Testis (tissue), 3 donors: ENCODE results near the gene LIPK. TPM values are rescaled to one million over a fixed set of nuclear protein-coding genes. Genes with fewer than 3 reads are reported as not detected.

Experiments
- DNase-seq: peaks from one replicate; pipeline ENCODE4 v3.0.0-alpha.2; 2019
- H3K27ac ChIP-seq, 2 donors: fragments of 200-600 bp; sonication (generic); one replicate each; pipeline ENCODE4 v1.5.1; 2019
- H3K27me3 ChIP-seq: fragments of 200-600 bp; sonication (generic); one replicate; pipeline ENCODE4 v1.5.1; 2019
- H3K36me3 ChIP-seq: fragments of 200-600 bp; sonication (generic); one replicate; pipeline ENCODE4 v1.5.1; 2017; ENCODE audit warnings: low read depth; ENCODE audit errors: missing control alignments
- H3K4me1 ChIP-seq: fragments of 200-600 bp; sonication (generic); one replicate; pipeline ENCODE4 v1.5.1; 2019
- H3K4me3 ChIP-seq, 2 donors: fragments of 200-600 bp; sonication (generic); one replicate each; pipeline ENCODE4 v1.5.1; 2017 to 2019
- H3K9me3 ChIP-seq: fragments of 200-600 bp; sonication (generic); one replicate; pipeline ENCODE4 v1.5.1; 2017
- CTCF ChIP-seq, 3 experiments: fragments of 450-650 bp in 2 of 3; fragments of 200-600 bp in 1 of 3; sonication (generic) in 1 of 3; IDR thresholded peaks; one replicate each; pipeline ENCODE4 v1.5.1; 2016 to 2019; ENCODE audit warnings: antibody characterized with exemption in 3 of 3, mild to moderate bottlenecking in 2 of 3, moderate library complexity in 1 of 3
- POLR2A ChIP-seq: fragments of 450-650 bp; IDR thresholded peaks from one replicate; pipeline ENCODE4 v1.6.1; 2017; ENCODE audit warnings: antibody characterized with exemption, mild to moderate bottlenecking, moderate library complexity
- WGBS, 2 donors: methylation state at CpG; one replicate each; pipeline ENCODE4 v1.1.5; 2018; 5-methylcytosine and 5-hydroxymethylcytosine counted together
- intact Hi-C: fragments of 100-400 bp; cut with DNase I; formaldehyde crosslinking; loops from one replicate; pipeline ENCODE4 v1.15.1; 2023; ENCODE audit warnings: low total_unique reads
- polyA plus RNA-seq: library from polyadenylated mRNA; stranded (reverse); fragments of 350-450 nt; fragmentation: Illumina TruSeq; extraction: RNeasy Lipid Tissue Mini Kit (QIAGEN cat#74804); gene quantifications from one replicate; pipeline ENCODE4 v1.2.3, GENCODE V29; 2014; ENCODE audit warnings: low read depth, low replicate concordance; ENCODE audit not compliant: insufficient read depth
- total RNA-seq, 2 donors: library from RNA; depleted of rRNA; stranded (reverse); fragments of >200 nt; gene quantifications; one replicate each; pipeline ENCODE4 v1.2.3, GENCODE V29; 2016

LIPK gene
- total and polyA plus RNA-seq, 3 donors from 2014 or later, result not detected

DNA sequence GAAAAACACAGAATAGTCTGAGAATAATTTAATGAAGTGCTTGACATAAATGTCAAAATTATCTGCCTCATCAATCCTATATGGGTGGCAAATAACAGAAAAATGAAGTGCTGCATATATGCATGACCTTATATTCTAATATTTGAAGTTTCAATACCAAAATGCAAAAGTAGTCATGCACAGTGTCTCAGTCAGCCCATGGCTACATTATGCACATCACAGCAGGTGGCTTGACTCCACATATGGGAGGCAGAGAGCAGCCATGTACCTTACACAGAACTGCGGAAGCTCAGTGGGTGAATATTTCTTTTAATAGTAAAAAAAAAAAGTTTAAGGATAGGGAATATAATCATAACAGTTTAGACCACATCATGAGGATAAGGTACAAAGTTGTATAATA lies 36.4 kb downstream of the LIPK start:
- H3K27ac ChIP-seq, result no peak overlapping the region
- no peaks in the 10 kb centered on the region for H3K27me3 ChIP-seq
- no peak overlapping the region for H3K4me3 ChIP-seq
- no peaks in the 10 kb centered on the region for H3K9me3 ChIP-seq
- no peaks in the 10 kb centered on the region for H3K4me1 ChIP-seq
- H3K36me3 ChIP-seq, result no peaks in the 10 kb centered on the region
- WGBS, 2 donors, result 84 to 95% methylated on average over 1 of the region's 1 CpG
- intact Hi-C loops, result no loop called here
- no peak for DNase-seq
- no peak for TF ChIP-seq CTCF (IDR thresholded peaks at IDR 0.05)
- no peak for TF ChIP-seq POLR2A

- Histone ChIP-seq H3K9me3 (no peaks in the 10 kb centered on the region), H3K4me1 (no peaks in the 10 kb centered on the region), H3K4me3 (no peak overlapping the region), H3K36me3 (no peaks in the 10 kb centered on the region), H3K27me3 (no peaks in the 10 kb centered on the region), H3K27ac (no peak overlapping the region)
- intact Hi-C loops, result no loop called here
- TF ChIP-seq POLR2A (no peak), CTCF (IDR thresholded peaks at IDR 0.05) (no peak)
- DNase-seq, result no peak
- WGBS, 2 donors, result 76 to 100% methylated on average over 3 to 5 of the region's 5 CpGs
These were observed 38.0 kb downstream of the LIPK start for GRCh38 chr10:88744002-88744401.

- H3K27ac ChIP-seq, result no peak overlapping the region
- H3K36me3 ChIP-seq, result no peaks in the 10 kb centered on the region
- 83 to 93% methylated on average over 1 of the region's 1 CpG for WGBS, 2 donors
- H3K4me3 ChIP-seq, result no peak overlapping the region
- H3K9me3 ChIP-seq, result no peaks in the 10 kb centered on the region
- H3K27me3 ChIP-seq, result no peaks in the 10 kb centered on the region
- no peaks in the 10 kb centered on the region for H3K4me1 ChIP-seq
- no peak for DNase-seq
- TF ChIP-seq CTCF (IDR thresholded peaks at IDR 0.05), result no peak
- no peak for TF ChIP-seq POLR2A
- intact Hi-C loops, result no loop called here
These were observed 39.6 kb downstream of the LIPK start for GRCh38 chr10:88745633-88746032.

GRCh38 chr10:88754287-88754686 lies 48.2 kb downstream of the LIPK start:
- Histone ChIP-seq H3K36me3 (no peaks in the 10 kb centered on the region), H3K4me3 (no peak overlapping the region), H3K9me3 (no peaks in the 10 kb centered on the region), H3K27ac (no peak overlapping the region), H3K27me3 (no peaks in the 10 kb centered on the region), H3K4me1 (no peaks in the 10 kb centered on the region)
- no peak for DNase-seq
- TF ChIP-seq POLR2A (no peak), CTCF (IDR thresholded peaks at IDR 0.05) (no peak)
- intact Hi-C loops, result no loop called here

- no peak for TF ChIP-seq CTCF (IDR thresholded peaks at IDR 0.05)
- TF ChIP-seq POLR2A, result no peak
- Histone ChIP-seq H3K36me3 (no peaks in the 10 kb centered on the region), H3K4me3 (no peak overlapping the region), H3K27me3 (no peaks in the 10 kb centered on the region), H3K9me3 (no peaks in the 10 kb centered on the region), H3K4me1 (no peaks in the 10 kb centered on the region), H3K27ac (no peak overlapping the region)
- DNase-seq, result no peak
- 74 to 82% methylated on average over 3 of the region's 3 CpGs for WGBS, 2 donors
- intact Hi-C loops, result no loop called here
These were observed 49.7 kb downstream of the LIPK start for GRCh38 chr10:88755753-88756152.
